Parathyroid adenoma (tissue), 2 donors: Measurements from ENCODE around the gene BRINP3.
"Not testable (repeated sequence)": the region's sequence is repeated elsewhere in the genome, so short reads cannot be mapped to it uniquely, and the experiment has no call there.

Source experiments
- H2AFZ ChIP-seq: fragments of 300-600 bp; sonication (generic); one replicate; pipeline ENCODE4 v1.7.0; 2017; ENCODE audit warnings: antibody characterized with exemption, mild to moderate bottlenecking
- H3K27ac ChIP-seq: fragments of 300-600 bp; sonication (generic); one replicate; pipeline ENCODE4 v1.7.0; 2017
- H3K27me3 ChIP-seq: fragments of 300-600 bp; sonication (generic); one replicate; pipeline ENCODE4 v1.7.0; 2017; ENCODE audit warnings: low read length; ENCODE audit not compliant: control insufficient read depth, insufficient read depth
- H3K36me3 ChIP-seq: fragments of 300-600 bp; sonication (generic); one replicate; pipeline ENCODE4 v1.7.0; 2017; ENCODE audit warnings: low read length; ENCODE audit not compliant: control insufficient read depth, insufficient read depth
- H3K4me1 ChIP-seq: fragments of 300-600 bp; sonication (generic); one replicate; pipeline ENCODE4 v1.7.0; 2017; ENCODE audit warnings: control low read depth
- H3K4me2 ChIP-seq: fragments of 300-600 bp; sonication (generic); one replicate; pipeline ENCODE4 v1.7.0; 2017; ENCODE audit warnings: low read length
- H3K4me3 ChIP-seq: fragments of 300-600 bp; sonication (generic); one replicate; pipeline ENCODE4 v1.7.0; 2017; ENCODE audit warnings: low read depth, low read length
- H3K79me2 ChIP-seq: fragments of 300-600 bp; sonication (generic); one replicate; pipeline ENCODE4 v1.7.0; 2017; ENCODE audit warnings: control low read depth
- H3K9ac ChIP-seq: fragments of 300-600 bp; sonication (generic); one replicate; pipeline ENCODE4 v1.7.0; 2017; ENCODE audit warnings: mild to moderate bottlenecking
- H3K9me3 ChIP-seq: fragments of 300-600 bp; sonication (generic); one replicate; pipeline ENCODE4 v1.7.0; 2017; ENCODE audit warnings: low read length; ENCODE audit not compliant: control insufficient read depth
- CTCF ChIP-seq: fragments of 300-600 bp; sonication (generic); IDR thresholded peaks from one replicate; pipeline ENCODE4 v1.7.0; 2017; ENCODE audit warnings: antibody characterized with exemption, mild to moderate bottlenecking
- donor health status: primary hyperparathyroidism.

Gene BRINP3

GRCh38 chr1:190138702-190139101 is 339.0 kb downstream of the BRINP3 start:
- TF ChIP-seq CTCF = no peak
- no peak overlapping the region for H3K9ac ChIP-seq
- no peak overlapping the region for H2AFZ ChIP-seq
- no peak overlapping the region for H3K4me2 ChIP-seq
- H3K4me3 ChIP-seq = no peak overlapping the region
- no peaks in the 10 kb centered on the region for H3K4me1 ChIP-seq
- no peaks in the 10 kb centered on the region for H3K36me3 ChIP-seq
- no peaks in the 10 kb centered on the region for H3K27me3 ChIP-seq
- H3K9me3 ChIP-seq = no peaks in the 10 kb centered on the region
- no peak overlapping the region for H3K27ac ChIP-seq
- H3K79me2 ChIP-seq = no peaks in the 10 kb centered on the region

DNA sequence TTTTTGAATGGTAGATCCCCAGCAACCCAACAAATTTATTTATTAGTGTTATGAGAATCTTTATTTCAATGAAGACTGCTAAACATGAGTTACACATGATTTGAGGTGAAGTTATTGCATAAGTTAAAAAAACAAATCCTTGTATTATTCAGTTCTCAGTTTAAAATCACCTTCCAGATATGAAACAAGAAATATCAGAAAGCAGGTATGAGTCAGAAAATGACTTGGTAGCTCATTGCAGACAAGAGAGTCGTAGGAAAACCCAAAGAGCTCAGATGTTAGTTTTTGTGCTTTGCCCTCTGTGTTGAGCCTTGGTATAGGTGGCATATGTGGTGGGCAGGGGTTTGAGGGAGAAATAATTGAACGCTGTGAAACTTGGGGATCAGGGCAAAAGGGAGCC is 339.4 kb downstream of the BRINP3 start:
- H2AFZ ChIP-seq = no peak overlapping the region
- no peak overlapping the region for H3K4me3 ChIP-seq
- H3K4me1 ChIP-seq = no peaks in the 10 kb centered on the region
- no peak overlapping the region for H3K27ac ChIP-seq
- H3K9me3 ChIP-seq = no peaks in the 10 kb centered on the region
- H3K27me3 ChIP-seq = no peaks in the 10 kb centered on the region
- H3K36me3 ChIP-seq = no peaks in the 10 kb centered on the region
- H3K4me2 ChIP-seq = no peak overlapping the region
- no peak overlapping the region for H3K9ac ChIP-seq
- TF ChIP-seq CTCF = no peak
- H3K79me2 ChIP-seq = no peaks in the 10 kb centered on the region

GRCh38 chr1:190129366-190129765 is 348.3 kb downstream of the BRINP3 start:
- Histone ChIP-seq H3K4me1 (no peaks in the 10 kb centered on the region), H3K9ac (no peak overlapping the region)

GRCh38 chr1:190126728-190127127 is 350.9 kb downstream of the BRINP3 start:
- H3K4me1 ChIP-seq = no peaks in the 10 kb centered on the region
- no peak overlapping the region for H3K4me2 ChIP-seq
- H3K27ac ChIP-seq = no peak overlapping the region
- no peaks in the 10 kb centered on the region for H3K9me3 ChIP-seq
- H3K9ac ChIP-seq = no peak overlapping the region
- H3K36me3 ChIP-seq = no peaks in the 10 kb centered on the region
- no peak overlapping the region for H2AFZ ChIP-seq
- H3K79me2 ChIP-seq = no peaks in the 10 kb centered on the region
- no peaks in the 10 kb centered on the region for H3K27me3 ChIP-seq
- no peak for TF ChIP-seq CTCF
- H3K4me3 ChIP-seq = no peak overlapping the region

More at GRCh38 chr1:190129366-190129765, 348.3 kb downstream of the BRINP3 start:
- Histone ChIP-seq H3K27ac (no peak overlapping the region), H2AFZ (no peak overlapping the region), H3K4me2 (no peak overlapping the region), H3K27me3 (no peaks in the 10 kb centered on the region), H3K4me3 (no peak overlapping the region), H3K36me3 (no peaks in the 10 kb centered on the region), H3K9me3 (no peaks in the 10 kb centered on the region), H3K79me2 (no peaks in the 10 kb centered on the region)
- no peak for TF ChIP-seq CTCF

GRCh38 chr1:190124068-190124467 is 353.6 kb downstream of the BRINP3 start:
- Histone ChIP-seq H2AFZ (no peak overlapping the region), H3K4me1 (no peaks in the 10 kb centered on the region), H3K9ac (no peak overlapping the region), H3K36me3 (no peaks in the 10 kb centered on the region), H3K27ac (no peak overlapping the region), H3K9me3 (no peaks in the 10 kb centered on the region), H3K4me2 (no peak overlapping the region), H3K27me3 (no peaks in the 10 kb centered on the region), H3K4me3 (no peak overlapping the region), H3K79me2 (no peaks in the 10 kb centered on the region)
- TF ChIP-seq CTCF = no peak

- H3K27ac ChIP-seq, H3K27me3 ChIP-seq, H3K9me3 ChIP-seq, H3K4me1 ChIP-seq, H3K4me2 ChIP-seq, H3K79me2 ChIP-seq, H3K36me3 ChIP-seq, H2AFZ ChIP-seq, H3K4me3 ChIP-seq, H3K9ac ChIP-seq: not testable (repeated sequence)
Measured at GRCh38 chr1:190120564-190120963, 357.1 kb downstream of the BRINP3 start.
